HG03139 (cell line): ENCODE measurements around the gene ZNF362.
"Not testable (repeated sequence)": the region's sequence is repeated elsewhere in the genome, so short reads cannot be mapped to it uniquely, and the experiment has no call there.

Experiments used
- ATAC-seq: cut with Tn5 transposase; IDR thresholded peaks from one replicate; pipeline ENCODE4 v1.9.1; 2021; ENCODE audit not compliant: unreplicated experiment

Gene ZNF362

GRCh38 chr1:33302325-33302724 lies 46.0 kb downstream of the ZNF362 start:
- ATAC-seq: no peak

GRCh38 chr1:33305016-33305415 lies 48.7 kb downstream of the ZNF362 start:
- no peak for ATAC-seq

GRCh38 chr1:33305816-33306652 lies 49.7 kb downstream of the ZNF362 start:
- no peak for ATAC-seq

- ATAC-seq: no peak
These were observed 50.6 kb downstream of the ZNF362 start for GRCh38 chr1:33306653-33307493.

- no peak for ATAC-seq
These were observed 51.2 kb downstream of the ZNF362 start for GRCh38 chr1:33307494-33307864.

- not testable (repeated sequence) for ATAC-seq
These were observed 53.1 kb downstream of the ZNF362 start for GRCh38 chr1:33309351-33309750.

- no peak for ATAC-seq
These were observed 54.4 kb downstream of the ZNF362 start for GRCh38 chr1:33310702-33311101.

- ATAC-seq: no peak
These were observed 55.6 kb downstream of the ZNF362 start for GRCh38 chr1:33311706-33312412.

- no peak for ATAC-seq
These were observed 56.1 kb downstream of the ZNF362 start for GRCh38 chr1:33312413-33312749.

GRCh38 chr1:33314416-33314815 lies 58.1 kb downstream of the ZNF362 start:
- ATAC-seq: no peak

GRCh38 chr1:33316601-33317000 lies 60.3 kb downstream of the ZNF362 start:
- ATAC-seq: no peak

- ATAC-seq: no peak
These were observed 61.1 kb downstream of the ZNF362 start for GRCh38 chr1:33317354-33317753.

- ATAC-seq: no peak
These were observed 61.7 kb downstream of the ZNF362 start for GRCh38 chr1:33317946-33318345.

- no peak for ATAC-seq
These were observed 63.1 kb downstream of the ZNF362 start for GRCh38 chr1:33319186-33319948.

- no peak for ATAC-seq
These were observed 63.8 kb downstream of the ZNF362 start for GRCh38 chr1:33319949-33320618.

GRCh38 chr1:33320619-33321165 lies 64.4 kb downstream of the ZNF362 start, which contains the start of gene A3GALT2:
TSS of gene A3GALT2 (minus strand) at chr1:33321098. CDS start at chr1:33321098, 0 bp downstream.
- ATAC-seq: no peak

GRCh38 chr1:33321178-33321577 lies 64.9 kb downstream of the ZNF362 start:
- ATAC-seq: no peak

- no peak for ATAC-seq
These were observed 65.8 kb downstream of the ZNF362 start for GRCh38 chr1:33322109-33322508.

GRCh38 chr1:33322870-33323585 lies 66.7 kb downstream of the ZNF362 start:
- no peak for ATAC-seq
